Activated gamma-delta T cell (primary cell): ENCODE measurements around the gene ANKFN1.

Experiments
- DNase-seq: peaks from one replicate; lab custom pipeline; 2025; lab: John Stamatoyannopoulos, UW

The ANKFN1 gene

DNA sequence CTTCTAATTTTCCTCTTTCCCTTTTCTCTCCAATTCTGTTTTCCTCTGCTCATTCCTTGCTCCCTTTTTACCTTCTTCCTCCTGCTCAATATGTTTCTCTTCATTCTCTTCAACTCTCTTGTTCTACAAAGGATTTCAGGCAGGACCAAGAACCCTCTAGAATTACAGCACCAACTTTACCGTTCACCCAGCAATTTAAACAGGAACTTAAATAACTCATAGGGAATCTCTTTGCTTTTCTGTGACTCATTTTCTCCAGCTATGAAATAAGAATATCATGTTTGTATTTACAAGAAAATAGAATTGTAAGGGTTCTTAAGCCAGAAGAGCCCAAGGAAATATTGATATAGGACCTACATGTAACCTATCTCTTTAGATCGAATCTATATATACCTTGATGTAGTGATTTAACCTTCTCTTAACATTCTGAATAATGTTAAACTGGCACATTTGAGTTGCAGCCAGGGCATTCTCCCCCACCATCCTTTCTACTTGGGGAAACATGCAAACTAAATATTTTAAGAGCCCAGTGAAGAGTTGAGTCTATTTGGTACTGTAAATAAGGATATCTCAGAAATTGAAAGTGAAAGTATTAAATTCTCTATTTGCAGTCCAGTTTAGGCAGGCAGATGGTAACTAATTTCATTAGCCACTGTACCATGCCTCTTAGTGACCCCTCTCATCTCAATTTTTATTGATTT is 137.0 kb downstream of the ANKFN1 start:
- no peak for DNase-seq

DNA sequence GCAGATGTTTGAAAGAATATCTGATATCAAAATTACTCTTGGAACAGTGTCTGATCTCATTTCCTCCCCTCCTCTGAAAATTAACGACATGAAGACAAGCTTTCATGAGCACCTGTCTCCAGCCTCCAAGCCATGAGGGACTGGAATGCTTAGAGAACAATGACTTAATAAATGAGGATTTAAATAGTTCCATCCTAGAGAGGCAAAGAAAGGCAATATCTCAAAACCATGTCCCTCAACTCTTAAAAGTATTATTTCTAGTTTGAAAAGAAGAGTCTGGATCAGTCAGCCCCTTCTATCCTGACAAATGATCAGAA is 137.5 kb downstream of the ANKFN1 start:
- no peak for DNase-seq

DNA sequence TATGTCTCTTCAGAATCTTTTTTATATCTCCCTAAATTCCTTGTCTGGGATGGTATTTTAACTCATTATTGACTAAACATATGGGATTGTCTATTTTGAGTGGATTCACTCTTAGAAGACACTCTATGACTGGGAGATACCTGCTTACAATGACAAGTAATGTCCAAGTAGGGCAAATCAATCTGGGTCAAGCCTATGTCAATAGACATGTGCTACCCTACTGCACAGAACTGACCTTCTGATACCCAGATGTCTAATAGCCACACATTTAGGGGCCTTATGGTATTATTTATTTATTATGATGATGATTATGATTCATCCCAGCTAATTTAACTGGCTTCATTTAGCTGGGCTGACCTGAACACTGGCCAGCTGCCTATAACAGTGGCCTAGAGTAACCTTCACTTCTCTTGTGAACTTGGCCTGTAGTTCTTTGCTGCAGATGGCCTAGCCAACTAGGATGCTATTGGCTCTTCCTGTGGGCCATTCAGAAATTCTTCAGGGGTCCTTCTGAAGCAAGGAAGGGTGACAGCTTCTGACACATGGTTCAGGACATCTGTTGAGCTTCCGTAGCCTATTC is 138.0 kb downstream of the ANKFN1 start:
- DNase-seq = no peak

GRCh38 chr17:56292010-56292409 is 138.7 kb downstream of the ANKFN1 start:
- DNase-seq = no peak

- no peak for DNase-seq
These were observed 139.3 kb downstream of the ANKFN1 start for GRCh38 chr17:56292578-56292977.

GRCh38 chr17:56297184-56297583 is 143.9 kb downstream of the ANKFN1 start:
- no peak for DNase-seq

- no peak for DNase-seq
These were observed 145.6 kb downstream of the ANKFN1 start for GRCh38 chr17:56298846-56299245.

DNA sequence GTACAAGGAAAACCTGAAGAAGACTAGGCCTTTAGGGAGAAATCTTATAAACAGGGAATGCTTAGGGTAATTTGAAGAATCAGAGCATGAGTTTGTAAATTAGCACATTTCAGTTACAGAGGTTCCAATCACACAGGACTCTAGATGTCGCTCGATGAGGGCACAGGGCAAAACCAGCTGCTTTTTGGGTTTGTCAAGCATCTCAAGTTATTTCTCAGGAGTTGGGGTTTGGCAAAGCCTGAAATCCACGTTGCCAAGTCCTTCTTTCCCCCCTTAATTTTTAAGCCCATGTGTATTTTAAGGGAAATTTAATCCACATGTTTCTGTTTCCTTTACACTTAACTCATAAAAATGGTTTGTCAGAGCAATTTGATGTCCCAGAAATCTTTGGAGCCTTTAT is 146.9 kb downstream of the ANKFN1 start:
- DNase-seq = no peak

DNA sequence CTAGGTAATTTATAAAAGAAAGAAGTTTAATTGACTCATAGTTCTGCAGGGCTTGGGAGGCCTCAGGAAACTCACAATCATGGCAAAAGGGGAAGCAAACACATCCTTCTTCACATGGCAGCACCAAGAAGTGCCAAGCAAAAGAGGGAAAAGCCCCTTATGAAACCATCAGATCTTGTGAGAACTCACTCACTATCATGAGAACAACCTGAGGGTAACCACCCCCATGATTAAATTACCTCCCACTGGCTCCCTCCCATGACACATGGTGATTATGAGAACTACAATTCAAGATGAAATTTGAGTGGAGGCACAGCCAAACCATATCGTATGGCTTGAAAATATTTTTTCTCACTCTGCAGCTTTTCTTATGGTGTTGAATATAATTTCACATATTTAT is 151.7 kb downstream of the ANKFN1 start:
- DNase-seq = no peak

DNA sequence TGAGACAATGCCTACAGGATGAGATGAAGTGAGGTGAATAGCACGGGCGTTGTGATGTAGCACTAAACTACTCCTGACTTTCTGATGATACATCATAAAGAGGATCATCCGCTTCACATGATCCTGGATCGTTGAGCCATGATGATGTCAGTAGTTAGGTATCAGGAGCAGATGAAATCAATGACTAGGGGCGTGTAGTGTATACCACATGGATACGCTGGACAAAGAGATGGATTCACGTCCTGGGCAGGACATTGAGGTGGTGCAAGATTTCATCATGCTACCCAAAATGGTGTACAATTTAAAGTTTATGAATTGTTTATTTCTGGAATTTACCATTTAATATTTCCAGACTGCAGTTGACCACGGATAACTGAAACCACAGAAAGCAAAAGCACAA is 156.6 kb downstream of the ANKFN1 start:
- no peak for DNase-seq

GRCh38 chr17:56310782-56311181 is 157.5 kb downstream of the ANKFN1 start:
- DNase-seq = no peak

DNA sequence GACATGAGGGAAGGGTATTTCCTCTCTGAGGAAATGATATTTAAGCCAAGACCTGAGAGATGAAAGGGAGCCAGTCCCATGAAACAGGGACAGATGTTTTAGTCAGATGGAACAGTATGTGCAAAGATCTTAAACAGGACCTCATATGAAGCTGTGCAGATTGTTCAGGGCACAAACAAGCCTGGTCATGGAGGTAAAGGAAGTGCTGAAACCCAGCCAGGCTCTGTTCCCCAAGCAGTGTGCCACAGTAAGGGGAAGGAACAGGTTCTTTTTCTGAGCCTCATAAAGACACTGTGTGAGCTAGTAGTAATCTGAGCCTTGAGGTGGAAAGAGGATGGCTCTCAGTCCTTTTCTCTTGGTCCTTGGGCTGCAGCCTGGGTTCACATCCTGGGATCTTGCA is 159.9 kb downstream of the ANKFN1 start:
- DNase-seq = no peak

- no peak for DNase-seq
These were observed 160.8 kb downstream of the ANKFN1 start for GRCh38 chr17:56314026-56314425.

DNA sequence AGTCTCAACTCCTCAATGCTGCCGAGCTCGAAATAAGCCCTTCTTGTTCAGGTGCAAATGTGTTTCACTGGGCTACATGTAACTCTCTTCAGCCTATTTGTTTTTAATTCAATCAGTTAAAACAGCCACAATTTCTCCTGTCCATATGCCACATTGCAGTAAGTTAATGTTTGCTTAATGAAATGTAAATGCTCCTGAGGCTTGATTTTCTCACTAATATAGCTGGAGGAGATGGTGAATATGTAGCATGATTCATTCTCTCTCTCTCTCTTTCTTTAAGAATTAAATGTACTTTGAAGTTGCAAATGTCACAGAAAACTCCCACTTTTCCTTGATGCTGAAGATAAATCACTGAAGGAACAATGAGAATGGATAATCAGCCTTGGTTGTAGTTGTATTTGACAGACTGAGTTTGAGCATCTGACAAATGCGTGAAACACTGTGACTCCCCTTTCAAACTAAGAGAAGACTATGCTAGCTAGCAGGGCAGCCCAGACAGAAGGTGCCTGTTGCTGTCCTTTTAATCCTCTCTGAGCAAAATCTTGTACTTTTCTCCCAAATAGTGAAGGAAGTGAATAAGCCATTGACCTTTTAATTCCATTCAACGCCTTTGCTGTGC is 161.8 kb downstream of the ANKFN1 start:
- DNase-seq = no peak

- DNase-seq = no peak
These were observed 163.3 kb downstream of the ANKFN1 start for GRCh38 chr17:56316604-56317003.

GRCh38 chr17:56317351-56318208 is 164.3 kb downstream of the ANKFN1 start:
- DNase-seq = no peak

DNA sequence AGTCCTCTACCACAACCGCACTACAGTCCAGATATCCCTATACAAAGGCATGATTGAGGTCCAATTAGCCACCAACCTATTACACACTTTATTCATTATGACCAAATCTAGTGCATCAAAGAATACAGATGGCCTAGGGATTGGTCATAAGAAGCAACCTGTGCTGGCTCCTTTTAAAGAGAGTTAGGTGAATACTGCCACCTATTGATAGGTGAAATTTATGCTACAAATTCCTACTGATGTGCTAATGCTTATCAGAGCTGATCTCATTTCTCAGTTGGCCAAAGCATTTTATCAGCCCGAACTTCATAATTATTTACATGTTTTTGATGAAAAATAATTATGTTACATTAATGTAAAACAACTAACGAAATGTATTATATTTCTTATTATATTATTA is 166.3 kb downstream of the ANKFN1 start:
- DNase-seq = no peak

GRCh38 chr17:56320443-56320842 is 167.2 kb downstream of the ANKFN1 start:
- DNase-seq = no peak

DNA sequence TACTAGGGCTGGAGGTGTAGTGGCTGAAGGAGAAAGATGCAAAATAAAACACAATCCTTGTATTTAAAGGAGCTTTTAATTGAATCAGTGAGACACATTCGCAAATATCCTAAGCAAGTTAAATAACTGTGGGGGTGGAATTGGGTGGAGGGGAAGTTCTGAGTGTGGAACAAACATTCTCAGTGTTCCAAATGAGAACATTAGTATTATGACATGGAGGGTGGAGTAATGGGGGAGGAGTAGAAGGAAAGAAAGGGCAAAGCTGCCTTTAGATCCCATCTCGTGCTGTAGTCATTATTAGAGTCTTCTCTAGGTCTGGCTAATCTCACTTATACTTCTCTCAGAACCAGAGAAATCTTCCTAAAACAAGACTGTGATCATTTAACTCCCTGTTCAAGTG is 169.7 kb downstream of the ANKFN1 start:
- no peak for DNase-seq

- DNase-seq = no peak
These were observed 171.4 kb downstream of the ANKFN1 start for GRCh38 chr17:56324676-56325075.

- DNase-seq = no peak
These were observed 172.2 kb downstream of the ANKFN1 start for GRCh38 chr17:56325313-56326000.

DNA sequence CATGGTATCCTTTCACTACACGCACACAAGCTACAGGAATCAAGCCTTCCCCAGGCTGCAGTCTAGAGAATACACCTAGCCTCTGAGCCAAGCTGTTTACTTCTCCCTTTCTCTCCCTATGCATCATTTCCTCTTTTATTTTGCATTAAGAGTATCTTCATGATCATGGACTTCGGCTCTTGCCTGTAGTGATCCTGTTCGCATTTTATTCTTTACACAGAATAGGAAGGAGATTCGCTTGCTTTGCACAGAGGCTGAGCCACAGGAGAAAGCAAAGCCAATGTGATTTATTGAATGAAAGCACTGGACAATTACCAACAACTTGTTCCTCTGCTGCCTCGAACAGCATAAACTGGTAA is 172.7 kb downstream of the ANKFN1 start:
- no peak for DNase-seq
